HG03342 (cell line): ENCODE measurements around the gene SAP30.

Experiments used
- ATAC-seq: cut with Tn5 transposase; IDR thresholded peaks from one replicate; pipeline ENCODE4 v1.9.1; 2021; ENCODE audit warnings: mild to moderate bottlenecking, moderate library complexity; ENCODE audit not compliant: unreplicated experiment

SAP30 gene

DNA sequence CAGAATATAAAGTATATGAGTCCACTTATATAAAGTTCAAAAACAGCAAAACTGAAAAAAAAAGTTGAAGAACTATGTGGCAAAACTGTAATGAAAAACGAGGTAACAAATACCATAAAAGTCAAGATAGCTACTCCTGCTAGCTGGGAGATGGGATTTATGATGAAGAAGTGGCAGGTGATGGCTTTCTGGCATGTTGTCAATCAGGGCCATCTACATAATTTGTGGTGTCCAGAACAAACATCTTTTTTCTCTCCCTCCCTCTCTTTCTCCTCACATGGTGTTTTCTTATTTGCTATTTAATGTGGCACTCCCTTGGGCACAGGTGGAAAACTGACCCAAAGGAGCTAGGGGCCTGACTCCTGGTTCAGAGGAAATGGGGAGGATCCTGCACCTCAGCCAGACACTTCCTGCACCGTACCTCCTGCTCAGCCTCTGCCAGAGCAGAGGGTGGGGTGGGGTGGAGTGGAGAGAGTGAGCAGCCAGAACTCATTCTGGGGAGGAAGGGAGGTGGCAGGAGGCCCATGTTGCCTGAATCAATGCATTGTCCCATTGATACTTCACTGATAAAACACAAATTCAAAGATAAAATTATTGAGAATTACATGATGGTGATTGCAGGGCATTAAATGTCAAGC is 5.3 kb upstream of the SAP30 start:
- no peak for ATAC-seq

DNA sequence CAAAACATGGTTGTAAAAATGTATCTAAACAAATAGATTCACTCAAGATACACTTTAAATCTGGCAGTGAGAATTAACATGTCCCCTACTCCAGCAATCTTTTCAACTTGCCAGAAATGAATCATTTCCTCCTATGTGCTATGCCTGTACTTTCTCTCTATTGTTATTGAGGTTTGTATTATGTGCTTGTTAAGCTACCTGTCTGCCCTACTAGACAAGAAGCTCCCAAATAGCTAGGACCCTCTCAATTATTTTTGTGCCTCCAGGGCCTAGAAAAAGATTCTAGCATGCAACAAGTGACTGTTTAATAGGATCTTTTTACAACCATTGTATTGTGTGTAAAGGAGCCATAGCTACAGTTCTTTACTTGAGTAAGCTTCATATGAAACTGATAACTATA is 3.5 kb upstream of the SAP30 start:
- ATAC-seq = peak; percentile 14

DNA sequence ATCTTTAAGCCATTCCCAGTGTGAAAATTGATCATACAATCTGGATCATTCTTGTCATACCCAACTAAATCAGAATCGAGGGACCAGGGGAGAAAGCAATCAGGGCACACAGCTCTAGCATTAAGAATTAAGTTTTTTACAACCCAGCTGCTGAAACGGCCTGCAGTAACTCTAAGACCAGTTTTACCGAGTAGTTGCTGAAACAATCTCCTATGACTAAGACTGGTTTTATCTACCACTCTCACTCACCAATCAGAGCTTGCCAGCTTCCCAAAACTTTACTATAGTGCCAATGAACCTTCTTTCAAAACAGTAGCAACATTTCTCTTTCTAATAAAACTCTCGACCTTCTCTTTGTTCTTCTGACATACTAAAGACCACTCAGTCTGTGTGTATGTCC is 2.8 kb upstream of the SAP30 start:
- ATAC-seq = no peak

DNA sequence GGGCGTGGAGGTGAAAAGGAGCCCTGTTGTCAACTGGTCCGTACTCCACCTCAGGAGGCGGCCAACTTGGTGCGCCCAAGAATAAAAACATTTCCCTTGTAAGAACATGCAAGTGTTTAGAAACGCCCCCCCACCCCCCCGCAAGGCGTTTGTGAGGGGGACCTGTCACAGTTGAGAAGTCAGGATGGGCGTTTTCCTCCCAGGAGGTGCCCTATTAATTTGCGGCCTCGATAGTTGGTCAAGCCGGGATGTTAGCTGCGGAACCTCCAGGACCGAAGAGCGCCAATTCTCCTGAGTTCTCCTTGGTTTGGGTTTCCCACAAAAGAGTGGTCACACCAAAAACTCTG is 651 bp upstream of the SAP30 start:
- peak; percentile 13 for ATAC-seq

DNA sequence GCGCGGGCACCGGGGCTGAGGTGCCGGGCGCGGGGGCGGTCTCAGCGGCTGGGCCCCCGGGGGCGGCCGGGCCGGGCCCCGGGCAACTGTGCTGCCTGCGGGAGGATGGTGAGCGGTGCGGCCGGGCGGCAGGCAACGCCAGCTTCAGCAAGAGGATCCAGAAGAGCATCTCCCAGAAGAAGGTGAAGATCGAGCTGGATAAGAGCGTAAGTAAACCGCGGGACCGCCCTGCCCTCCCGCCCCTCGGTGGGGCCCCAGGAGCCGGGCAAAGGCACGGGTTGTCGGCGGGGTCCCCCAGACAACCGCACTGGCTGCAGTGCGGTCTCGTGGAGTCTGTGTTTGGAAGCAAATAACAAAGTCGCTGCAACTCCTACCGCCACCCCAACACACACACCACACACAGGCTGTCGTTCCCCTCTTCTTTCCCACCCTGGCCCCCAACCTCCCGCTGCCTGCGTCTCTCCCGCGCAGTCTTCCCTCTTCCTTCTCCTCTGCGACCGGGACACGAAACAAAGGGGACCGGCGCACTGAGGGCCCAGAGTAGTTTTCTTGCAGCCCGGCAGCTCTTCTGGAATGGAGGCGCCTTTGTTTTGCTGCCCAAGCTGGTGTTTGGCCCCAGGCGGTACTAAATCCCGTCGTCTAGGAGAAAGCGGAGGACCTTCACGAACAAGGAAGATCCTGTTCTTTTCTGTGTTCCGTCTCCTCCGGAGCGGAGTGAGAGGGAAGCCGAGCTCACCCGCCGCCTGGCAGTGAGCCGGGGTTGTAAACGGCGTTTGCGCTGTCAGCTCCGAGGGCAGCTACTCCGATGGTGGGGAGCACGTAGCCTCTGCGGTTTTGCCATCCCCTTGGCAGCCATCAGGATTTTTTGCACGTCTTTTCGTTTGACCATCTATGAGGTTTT is 788 bp downstream of the SAP30 start:
- ATAC-seq = peak; percentile 14

DNA sequence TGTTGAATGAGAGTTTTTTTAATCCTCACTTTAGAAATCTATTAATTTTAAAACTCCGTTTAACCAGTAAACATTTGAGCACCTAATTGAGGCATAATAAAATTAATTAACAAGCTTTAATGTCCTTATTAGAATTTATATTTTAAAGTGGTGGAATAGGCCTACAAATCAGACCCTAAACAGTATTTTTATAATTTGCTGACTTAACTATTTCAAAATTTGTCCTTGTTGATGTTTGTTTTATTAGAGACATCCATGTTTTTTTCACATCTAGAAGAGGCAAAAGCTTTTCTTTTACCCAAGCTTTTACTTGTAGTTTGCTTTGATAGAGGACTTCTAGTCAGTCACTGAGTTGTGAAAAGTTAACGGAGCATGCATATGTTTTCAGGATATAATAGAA is 3.8 kb downstream of the SAP30 start:
- ATAC-seq = no peak

DNA sequence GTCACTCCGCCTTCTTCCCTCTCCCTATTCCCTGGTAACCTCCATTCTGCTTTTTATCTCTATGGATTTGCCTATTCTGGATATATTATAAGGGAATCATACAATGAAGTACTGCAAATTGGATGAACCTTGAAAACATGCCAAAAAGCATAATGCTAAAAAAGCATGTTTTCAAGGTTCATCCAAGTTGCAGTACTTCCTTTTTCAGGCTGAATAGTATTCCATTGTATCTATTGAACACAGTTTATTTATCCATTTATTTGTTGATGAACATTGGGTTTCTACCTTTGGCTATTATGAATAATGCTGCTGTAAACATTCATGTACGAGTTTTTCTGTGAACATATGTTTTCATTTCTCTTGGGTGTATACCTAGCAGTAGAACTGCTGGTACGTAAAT is 9.2 kb downstream of the SAP30 start:
- no peak for ATAC-seq

DNA sequence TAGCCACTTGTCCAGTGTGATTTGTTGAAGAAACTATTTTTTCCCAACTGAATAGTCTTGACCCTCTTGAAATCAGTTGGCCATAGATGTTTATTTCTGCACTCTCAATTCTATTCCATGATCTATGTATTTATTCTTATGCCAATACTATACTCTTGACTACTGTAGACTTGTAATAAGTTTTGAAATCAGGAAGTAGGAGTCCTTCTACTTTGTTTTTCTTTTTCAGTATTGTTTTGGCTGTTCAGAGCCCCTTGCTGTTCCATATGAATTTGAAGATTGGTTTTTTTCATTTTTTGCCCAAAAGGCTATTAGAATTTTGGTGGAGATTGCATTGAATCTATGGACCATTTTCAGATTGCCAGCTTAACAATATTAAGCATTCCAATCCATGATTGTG is 10.2 kb downstream of the SAP30 start:
- no peak for ATAC-seq

DNA sequence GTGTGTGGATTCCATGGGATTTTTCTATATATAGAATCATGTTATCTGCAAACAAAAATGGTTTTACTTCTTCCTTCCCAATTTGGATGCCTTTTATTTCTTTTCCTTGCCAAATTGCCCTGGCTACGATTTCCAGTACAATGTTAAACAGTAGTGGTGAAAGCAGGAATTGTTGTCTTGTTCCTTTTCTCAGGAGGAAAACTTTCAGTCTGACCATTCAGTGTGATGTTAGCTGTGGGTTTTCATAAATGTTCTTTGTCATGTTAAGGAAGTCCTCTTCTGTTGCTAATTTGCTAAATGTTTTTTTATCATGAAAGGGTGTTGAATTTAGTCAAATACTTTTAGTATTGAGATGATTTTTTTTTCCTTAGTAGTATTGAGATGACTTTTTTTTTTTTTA is 10.9 kb downstream of the SAP30 start:
- ATAC-seq = no peak

DNA sequence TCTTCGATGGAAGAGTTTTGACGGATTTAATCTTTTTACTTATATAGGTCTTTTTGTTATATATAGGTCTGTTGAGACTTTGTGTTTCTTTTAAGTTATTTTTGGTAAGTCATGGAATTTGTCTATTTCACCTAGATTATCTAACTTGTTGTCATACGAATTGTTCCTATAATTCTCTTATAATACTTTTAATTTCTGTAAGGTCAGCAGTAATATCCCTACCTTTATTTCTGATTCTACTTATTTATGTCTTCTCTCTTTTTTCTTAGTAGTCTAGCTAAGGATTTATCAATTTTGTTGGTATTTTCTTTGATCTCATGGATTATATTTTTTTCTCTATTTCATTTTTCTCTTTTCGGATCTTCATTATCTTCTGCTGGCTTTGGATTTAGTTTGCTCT is 11.6 kb downstream of the SAP30 start:
- ATAC-seq = no peak

DNA sequence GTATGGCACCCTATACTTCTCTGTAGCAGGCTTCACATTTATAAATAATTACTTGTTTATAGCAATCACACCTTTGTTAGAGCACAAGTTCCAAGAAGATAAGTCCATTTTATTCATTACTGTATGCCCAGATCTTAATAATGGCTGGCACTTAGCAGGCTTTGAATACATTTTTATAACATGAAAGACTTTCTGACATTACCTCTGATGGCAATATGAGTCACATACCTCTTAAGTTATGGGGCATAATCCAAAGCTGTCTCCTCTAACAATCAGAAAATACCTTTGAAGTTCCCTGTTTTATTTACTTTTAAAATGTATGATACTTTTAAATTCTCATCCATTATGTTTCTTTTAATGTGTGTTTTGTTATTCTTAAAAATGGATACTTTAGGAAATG is 16.0 kb downstream of the SAP30 start:
- no peak for ATAC-seq

DNA sequence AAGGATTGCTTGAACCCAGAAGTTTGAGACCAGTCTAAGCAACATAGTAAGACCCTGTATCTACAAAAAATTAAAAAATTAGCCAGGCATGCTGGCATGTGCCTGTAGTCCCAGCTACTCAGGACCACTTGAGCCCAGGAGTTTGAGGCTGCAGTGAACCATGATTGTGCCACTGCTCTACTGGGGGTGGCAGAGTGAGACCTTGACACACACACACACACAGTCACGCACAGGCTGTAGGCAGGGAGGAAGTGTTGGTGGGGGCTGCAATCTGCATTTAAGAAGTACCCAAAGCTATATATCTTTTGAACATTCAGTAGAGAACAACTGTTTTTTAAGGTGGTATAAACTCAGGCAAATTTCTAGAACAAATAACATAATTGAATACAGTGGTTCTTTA is 20.9 kb downstream of the SAP30 start:
- ATAC-seq = no peak

DNA sequence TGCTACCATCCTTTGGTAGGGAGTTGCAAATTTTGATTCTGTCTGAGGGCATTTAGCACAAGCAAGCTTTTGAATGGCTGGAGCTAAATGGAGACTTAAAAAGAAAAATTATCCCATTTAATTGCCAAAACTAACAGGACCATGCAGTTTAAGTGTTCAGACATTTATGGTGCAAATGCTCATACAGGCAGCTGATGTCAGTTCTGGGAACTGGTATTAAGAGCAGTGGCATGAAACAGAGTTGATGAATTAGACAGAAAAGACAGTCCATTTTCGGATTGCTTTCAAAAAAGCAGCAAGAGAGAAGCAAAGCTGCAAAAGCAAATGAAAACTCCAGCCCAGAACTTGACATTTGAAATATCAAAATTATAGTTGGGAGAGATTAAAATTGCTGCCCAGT is 26.9 kb downstream of the SAP30 start:
- ATAC-seq = no peak

DNA sequence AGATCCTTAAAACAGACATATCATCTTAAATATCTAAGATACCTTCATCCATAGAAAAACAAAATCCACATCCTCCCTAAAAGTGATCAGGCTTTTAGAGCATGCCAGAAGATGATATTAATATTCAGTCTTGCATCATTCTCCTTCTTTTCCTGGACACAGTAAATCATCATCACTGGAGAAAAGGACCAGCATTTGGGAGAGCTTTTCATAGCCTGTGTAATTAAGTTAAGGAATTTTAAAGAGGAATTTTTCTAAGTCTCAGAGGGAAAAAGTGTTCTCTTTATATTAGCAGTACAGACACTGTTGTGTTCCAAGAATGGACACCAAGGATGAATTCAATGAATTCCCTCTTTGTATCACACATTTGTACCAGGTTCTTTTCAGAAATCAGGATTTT is 27.5 kb downstream of the SAP30 start:
- ATAC-seq = no peak

DNA sequence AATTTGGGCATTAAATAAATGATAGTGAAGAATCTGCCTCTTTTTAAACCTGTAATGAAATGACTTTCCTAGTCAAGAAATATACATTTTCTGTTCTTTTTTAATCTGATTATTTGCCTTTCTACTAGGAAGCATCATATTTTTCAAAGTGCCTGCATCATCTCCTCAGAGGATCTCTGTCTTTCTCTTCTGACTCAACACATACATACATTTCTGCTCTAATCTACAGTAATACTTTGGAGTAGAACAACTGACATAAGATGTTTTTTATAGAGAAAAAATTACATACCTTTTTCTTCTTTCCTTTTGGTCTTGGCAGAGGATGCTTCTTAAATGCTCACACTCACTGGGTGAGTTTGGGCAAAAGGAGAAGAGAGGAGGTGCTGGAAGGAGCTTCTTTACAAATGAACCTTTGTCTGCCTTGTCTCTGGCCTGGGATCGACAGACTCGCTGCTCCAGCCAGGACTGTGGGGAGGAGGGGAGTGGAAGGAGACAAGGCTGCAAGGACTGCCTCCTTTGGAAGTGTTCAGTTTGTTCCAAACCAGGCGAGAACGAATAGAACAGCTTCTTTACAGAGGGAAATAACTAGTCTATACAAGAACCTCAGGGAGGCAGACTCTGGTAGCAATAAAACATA is 28.1 kb downstream of the SAP30 start, which contains the start of gene SCRG1:
Gene SCRG1, minus strand, starts transcription at position 338 of the 637 bp plus-strand sequence. CDS start 7,702 bp downstream, outside the sequence.
- ATAC-seq = no peak

DNA sequence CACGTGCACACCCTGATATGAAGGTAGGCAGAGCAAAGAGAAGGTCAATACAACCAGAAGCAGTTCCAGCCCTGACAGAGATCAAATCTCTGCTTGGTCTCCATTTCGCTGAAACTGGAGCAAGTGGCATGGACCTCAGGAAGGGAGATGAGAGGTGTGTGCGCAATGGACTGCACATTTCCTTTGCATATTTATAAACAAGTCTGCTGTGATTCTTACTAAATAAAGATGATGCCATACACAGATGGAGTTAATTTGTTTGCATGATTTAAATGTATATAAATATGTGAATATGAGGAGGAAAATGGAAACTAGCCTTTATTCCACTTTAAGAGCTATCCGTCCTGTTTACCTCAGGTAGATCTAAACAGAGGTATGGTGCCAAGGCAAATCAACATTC is 30.3 kb downstream of the SAP30 start:
- ATAC-seq = no peak

DNA sequence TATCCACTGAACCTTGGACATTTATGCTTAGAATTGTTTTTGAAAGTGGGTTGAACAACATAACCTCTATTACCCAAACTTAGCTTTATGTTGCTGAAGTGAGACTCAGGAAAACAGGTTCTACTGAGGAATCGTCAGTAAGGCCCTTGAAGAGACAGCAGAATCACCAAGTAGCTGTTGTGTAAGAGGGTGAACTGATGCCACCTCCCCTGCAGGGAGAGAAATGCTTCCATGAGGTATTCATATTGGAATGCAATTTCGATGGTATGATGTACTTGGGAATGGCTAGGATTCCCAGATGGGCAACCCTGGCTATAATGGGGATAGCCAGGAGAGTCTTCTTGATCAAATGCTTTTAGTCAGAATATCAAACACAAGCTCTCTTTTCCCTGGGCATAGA is 32.3 kb downstream of the SAP30 start:
- no peak for ATAC-seq

DNA sequence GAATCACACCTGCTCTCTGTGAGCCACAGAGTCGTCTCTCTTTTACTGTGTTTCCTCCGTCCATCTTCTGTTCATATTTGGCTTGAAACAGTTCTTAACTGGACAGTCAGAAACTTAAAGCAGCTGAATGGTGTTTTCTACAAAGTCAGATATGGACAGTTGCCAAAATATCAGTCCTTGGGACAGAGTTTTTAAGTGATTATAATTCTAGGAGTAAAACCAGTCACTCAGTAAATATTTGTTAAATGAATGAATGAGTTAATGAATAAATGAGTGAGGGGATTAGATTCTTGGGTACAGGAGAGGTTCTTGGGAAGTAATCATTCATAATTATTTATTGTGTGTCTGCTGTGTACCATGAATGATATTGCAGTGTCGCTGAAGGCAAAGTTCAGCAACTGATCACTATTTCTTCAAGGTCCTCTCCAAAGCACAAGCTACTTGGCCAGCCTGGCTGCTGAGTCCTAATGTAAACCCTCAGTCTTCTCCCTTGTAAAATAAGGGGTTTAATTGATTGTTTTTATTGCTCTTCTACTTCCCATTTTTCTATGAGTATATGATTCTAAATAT is 33.6 kb downstream of the SAP30 start:
- ATAC-seq = no peak

DNA sequence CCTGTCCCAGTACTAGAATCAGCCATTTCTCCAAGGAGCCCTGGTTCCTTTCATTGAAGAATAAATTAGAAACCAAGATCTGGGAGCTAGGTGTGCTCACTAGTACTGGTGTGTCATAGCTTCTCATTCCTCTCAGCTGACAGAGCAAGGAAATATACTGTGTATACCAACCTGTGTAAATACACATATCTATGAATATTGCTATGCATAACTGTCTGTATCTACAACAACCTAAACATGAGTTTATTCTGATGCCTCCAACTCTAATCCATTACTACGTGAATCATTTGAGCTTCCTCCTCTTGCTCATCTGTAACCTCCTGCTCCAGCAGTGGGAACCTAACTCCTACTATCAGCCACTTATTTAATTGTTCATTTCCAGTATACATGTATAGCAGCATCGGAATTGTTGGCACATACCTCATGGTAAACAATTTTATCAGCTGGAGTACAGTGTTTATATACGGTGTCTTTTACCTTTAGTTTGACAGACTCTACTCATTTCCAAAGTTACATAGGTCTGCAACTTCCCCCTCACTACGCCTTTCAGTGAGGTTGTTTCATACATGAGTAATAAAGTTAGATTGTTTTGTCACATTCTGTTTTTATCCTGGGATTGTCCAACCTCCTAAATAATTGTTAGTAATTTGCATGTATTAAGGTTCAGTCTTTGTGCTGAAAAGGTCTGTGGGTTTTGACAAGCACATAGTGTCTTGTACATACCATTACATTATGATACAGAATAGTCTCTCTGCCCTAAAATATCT is 35.3 kb downstream of the SAP30 start:
- ATAC-seq = peak; percentile 57

DNA sequence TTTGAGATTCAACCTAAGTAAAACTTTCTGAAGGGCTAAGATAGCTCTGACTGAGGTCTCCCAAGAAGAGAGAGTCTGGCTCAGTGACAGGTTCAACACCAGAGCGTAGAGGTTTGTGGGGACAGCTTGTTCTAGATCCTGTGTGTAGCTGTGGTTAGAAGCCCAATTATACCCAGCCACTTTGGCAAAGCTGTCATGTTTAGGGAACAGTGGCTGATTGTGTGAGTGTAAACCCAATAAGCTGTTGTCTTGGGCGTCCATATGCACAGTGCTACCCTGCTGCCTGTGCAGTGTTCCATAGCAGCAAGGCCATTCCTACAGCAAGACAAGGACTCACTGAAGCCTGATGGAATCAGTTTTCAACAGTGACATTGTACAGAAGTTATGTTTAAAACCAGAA is 39.3 kb downstream of the SAP30 start:
- ATAC-seq = no peak

DNA sequence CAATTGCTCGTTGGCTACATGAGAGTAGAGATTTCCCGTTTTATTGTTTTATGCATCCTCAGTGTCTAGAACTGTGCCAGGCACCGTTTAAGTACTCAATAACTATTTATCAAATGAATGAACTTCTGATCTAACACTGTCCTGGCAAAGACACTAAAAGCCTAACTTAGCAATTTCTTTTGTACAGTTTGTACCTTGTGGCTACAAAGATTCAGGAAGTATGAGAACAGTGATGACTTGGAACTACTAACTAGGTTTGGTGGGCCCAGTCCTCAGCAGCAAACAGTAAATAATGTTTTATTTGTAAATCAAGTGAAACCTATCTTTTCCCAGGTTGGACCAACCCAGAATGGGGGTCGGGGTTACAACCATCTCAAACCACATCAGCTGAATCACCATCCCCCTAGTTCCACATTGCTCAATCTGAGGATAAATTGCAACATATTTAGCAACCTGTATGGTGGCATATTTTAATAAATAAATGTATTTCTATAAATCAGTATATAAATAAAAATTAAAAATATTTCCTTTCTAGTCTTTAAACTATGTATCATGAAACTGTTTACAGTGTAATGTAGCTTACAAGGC is 40.4 kb downstream of the SAP30 start:
- no peak for ATAC-seq
